ENCODE data around the gene PPIB. TPM values are rescaled to one million over a fixed set of nuclear protein-coding genes. Genes with fewer than 3 reads are reported as not detected.

PPIB gene
- total and polyA plus RNA-seq, 2 experiments from 2014 or later, result 398 to 870 TPM

GRCh38 chr15:64146885-64147681 is 15.7 kb downstream of the PPIB start:
- Mint-ChIP-seq H3K36me3 (ENCODE audit: low read depth) (no peaks in the 10 kb centered on the region; the same call in 2 of the 3 replicates), H3K27me3 (ENCODE audit: insufficient read depth, low read depth, poor library complexity) (peaks cover 7% of the 10 kb centered on the region), H3K9me3 (no peaks in the 10 kb centered on the region; the same call in 2 of the 3 replicates), H3K4me1 (peaks cover 8% of the 10 kb centered on the region), H3K4me3 (no peak overlapping the region), H3K27ac (no peak overlapping the region)
- DNase-seq (ENCODE audit: low spot score) (no peak), ATAC-seq (no peak)
- Histone ChIP-seq H3K27me3 (ENCODE audit: insufficient read depth) (peaks cover 5% of the 10 kb centered on the region), H2AFZ (no peak overlapping the region), H3K4me1 (ENCODE audit: insufficient read depth) (no peaks in the 10 kb centered on the region), H3K4me3 (no peak overlapping the region), H3K27ac (ENCODE audit: low read depth) (no peak overlapping the region), H3K9me2 (ENCODE audit: insufficient read depth) (no peaks in the 10 kb centered on the region), H3K4me2 (no peak overlapping the region), H4K20me1 (replicated peaks; ENCODE audit: insufficient read depth) (no peaks in the 10 kb centered on the region), H3K36me3 (ENCODE audit: insufficient read depth) (no peaks in the 10 kb centered on the region), H3F3A (replicated peaks; ENCODE audit: low read depth) (no peaks in the 10 kb centered on the region; the same call in 1 of the 2 replicates), H3K79me2 (replicated peaks; ENCODE audit: insufficient read depth) (no peaks in the 10 kb centered on the region)
- TF ChIP-seq ZNF331 (CRISPR knock-in tag; IDR thresholded peaks at IDR 0.05; ENCODE audit: low read depth) (no peak), CREB1 (CRISPR knock-in tag; IDR thresholded peaks at IDR 0.05; ENCODE audit: low read depth) (no peak)

- Histone ChIP-seq H3K9me2 (ENCODE audit: insufficient read depth) (no peaks in the 10 kb centered on the region), H3K4me1 (ENCODE audit: insufficient read depth) (no peaks in the 10 kb centered on the region), H3K27ac (ENCODE audit: low read depth) (no peak overlapping the region), H2AFZ (no peak overlapping the region), H3K27me3 (ENCODE audit: insufficient read depth) (no peaks in the 10 kb centered on the region; the same call in 1 of the 2 replicates), H3K4me2 (no peak overlapping the region), H3K4me3 (no peak overlapping the region), H4K20me1 (replicated peaks; ENCODE audit: insufficient read depth) (no peaks in the 10 kb centered on the region), H3F3A (replicated peaks; ENCODE audit: low read depth) (no peaks in the 10 kb centered on the region; the same call in 1 of the 2 replicates), H3K36me3 (ENCODE audit: insufficient read depth) (no peaks in the 10 kb centered on the region), H3K79me2 (replicated peaks; ENCODE audit: insufficient read depth) (no peaks in the 10 kb centered on the region)
- no peak for DNase-seq (ENCODE audit: low spot score)
- H3K4me3 Mint-ChIP-seq, result no peak overlapping the region
- H3K4me1 Mint-ChIP-seq, result peaks cover 8% of the 10 kb centered on the region
- H3K27ac Mint-ChIP-seq, result no peak overlapping the region
- no peaks in the 10 kb centered on the region; the same call in 2 of the 3 replicates for H3K9me3 Mint-ChIP-seq
- ATAC-seq, result no peak
- TF ChIP-seq ZNF331 (CRISPR knock-in tag; IDR thresholded peaks at IDR 0.05; ENCODE audit: low read depth) (no peak), ETS1 (IDR thresholded peaks at IDR 0.05) (no peak)
- H3K27me3 Mint-ChIP-seq (ENCODE audit: insufficient read depth, low read depth, poor library complexity), result peaks cover 7% of the 10 kb centered on the region
- no peaks in the 10 kb centered on the region; the same call in 2 of the 3 replicates for H3K36me3 Mint-ChIP-seq (ENCODE audit: low read depth)
These were observed 16.3 kb downstream of the PPIB start for GRCh38 chr15:64146520-64146884.

- Mint-ChIP-seq H3K27ac (no peak overlapping the region), H3K4me3 (no peak overlapping the region)
- H3K36me3 ChIP-seq (ENCODE audit: insufficient read depth), result no peaks in the 10 kb centered on the region
- no peak for TF ChIP-seq POLR2AphosphoS5 (IDR thresholded peaks at IDR 0.05; ENCODE audit: low read depth)
- TF ChIP-seq EZH2phosphoT487 (IDR thresholded peaks at IDR 0.05; ENCODE audit: unreplicated experiment), result no peak
- no peak for TF ChIP-seq JUNB (IDR thresholded peaks at IDR 0.05; ENCODE audit: unreplicated experiment)
- no peak for TF ChIP-seq NANOG (IDR thresholded peaks at IDR 0.05; ENCODE audit: borderline replicate concordance)
- TF ChIP-seq CTCF (conservative IDR thresholded peaks at IDR 0.05; ENCODE audit: low read depth in 2 of 2), result no peak
- no peak for TF ChIP-seq REST (IDR thresholded peaks at IDR 0.05; ENCODE audit: unreplicated experiment)
- no peak for TF ChIP-seq CREB1 (CRISPR knock-in tag; IDR thresholded peaks at IDR 0.05; ENCODE audit: low read depth)
- no peak for TF ChIP-seq ETS1 (IDR thresholded peaks at IDR 0.05)
- no peak for TF ChIP-seq EZH2 (IDR thresholded peaks at IDR 0.05; ENCODE audit: low read depth, unreplicated experiment)
These were observed 16.8 kb downstream of the PPIB start for GRCh38 chr15:64146041-64146440.

More at GRCh38 chr15:64146041-64146440, 16.8 kb downstream of the PPIB start:
- H3F3A ChIP-seq (replicated peaks; ENCODE audit: low read depth), result no peaks in the 10 kb centered on the region; the same call in 1 of the 2 replicates
- H3K9me3 Mint-ChIP-seq, result no peaks in the 10 kb centered on the region; the same call in 2 of the 3 replicates
- no peaks in the 10 kb centered on the region; the same call in 2 of the 3 replicates for H3K36me3 Mint-ChIP-seq (ENCODE audit: low read depth)
- no peak overlapping the region for H2AFZ ChIP-seq
- H3K27ac ChIP-seq (ENCODE audit: low read depth), result no peak overlapping the region
- no peaks in the 10 kb centered on the region for H3K4me1 ChIP-seq (ENCODE audit: insufficient read depth)
- H3K4me2 ChIP-seq, result no peak overlapping the region
- no peaks in the 10 kb centered on the region for H3K79me2 ChIP-seq (replicated peaks; ENCODE audit: insufficient read depth)
- H3K4me1 Mint-ChIP-seq, result peaks cover 7% of the 10 kb centered on the region
- no peaks in the 10 kb centered on the region for H4K20me1 ChIP-seq (replicated peaks; ENCODE audit: insufficient read depth)
- ATAC-seq (no peak), DNase-seq (ENCODE audit: low spot score) (no peak)
- H3K27me3 Mint-ChIP-seq (ENCODE audit: insufficient read depth, low read depth, poor library complexity), result peaks cover 5% of the 10 kb centered on the region
- H3K4me3 ChIP-seq, result no peak overlapping the region
- H3K9me2 ChIP-seq (ENCODE audit: insufficient read depth), result no peaks in the 10 kb centered on the region
- no peaks in the 10 kb centered on the region; the same call in 1 of the 2 replicates for H3K27me3 ChIP-seq (ENCODE audit: insufficient read depth)
